Measurements from ENCODE around the gene ARHGAP25.

Gene ARHGAP25

GRCh38 chr2:68717305-68717661 is 17.3 kb upstream of the ARHGAP25 start:
- no peak for FAIRE-seq
- no peak for DNase-seq (ENCODE audit: insufficient read length, low spot score)

GRCh38 chr2:68719912-68720311 is 14.7 kb upstream of the ARHGAP25 start:
- FAIRE-seq (peak; percentile 63), DNase-seq (ENCODE audit: insufficient read length, low spot score) (no peak)

- DNase-seq (ENCODE audit: insufficient read length, low spot score) (no peak), FAIRE-seq (no peak)
Observed at GRCh38 chr2:68720665-68721064, 13.9 kb upstream of the ARHGAP25 start.

GRCh38 chr2:68721482-68722101 is 13.0 kb upstream of the ARHGAP25 start:
- no peak for DNase-seq (ENCODE audit: insufficient read length, low spot score)
- FAIRE-seq, result peak; percentile 90

- FAIRE-seq (no peak), DNase-seq (ENCODE audit: insufficient read length, low spot score) (no peak)
Observed at GRCh38 chr2:68722712-68723111, 11.9 kb upstream of the ARHGAP25 start.

- FAIRE-seq, result no peak
- DNase-seq (ENCODE audit: insufficient read length, low spot score), result no peak
Observed at GRCh38 chr2:68723181-68723580, 11.4 kb upstream of the ARHGAP25 start.

GRCh38 chr2:68726100-68726499 is 8.5 kb upstream of the ARHGAP25 start:
- DNase-seq (ENCODE audit: insufficient read length, low spot score) (no peak), FAIRE-seq (no peak)

- FAIRE-seq, result peak; percentile 96
- DNase-seq (ENCODE audit: insufficient read length, low spot score), result peak; percentile 37
Observed at GRCh38 chr2:68726608-68727367, 7.8 kb upstream of the ARHGAP25 start.

- peak; percentile 76 for FAIRE-seq
- DNase-seq (ENCODE audit: insufficient read length, low spot score), result no peak
Observed at GRCh38 chr2:68727683-68728375, 6.8 kb upstream of the ARHGAP25 start.

GRCh38 chr2:68730828-68731227 is 3.8 kb upstream of the ARHGAP25 start:
- FAIRE-seq, result no peak
- no peak for DNase-seq (ENCODE audit: insufficient read length, low spot score)

- FAIRE-seq (no peak), DNase-seq (ENCODE audit: insufficient read length, low spot score) (no peak)
Observed at GRCh38 chr2:68732036-68732932, 2.3 kb upstream of the ARHGAP25 start.

- FAIRE-seq, result no peak
Observed at GRCh38 chr2:68733365-68733764, 1.2 kb upstream of the ARHGAP25 start.

GRCh38 chr2:68734176-68734575 is 435 bp upstream of the ARHGAP25 start:
- DNase-seq (ENCODE audit: insufficient read length, low spot score) (no peak), FAIRE-seq (no peak)

More at GRCh38 chr2:68733365-68733764, 1.2 kb upstream of the ARHGAP25 start:
- DNase-seq (ENCODE audit: insufficient read length, low spot score), result no peak

GRCh38 chr2:68736086-68736485 is 1.5 kb downstream of the ARHGAP25 start:
- no peak for DNase-seq (ENCODE audit: insufficient read length, low spot score)
- FAIRE-seq, result no peak

- FAIRE-seq, result peak; percentile 78
Observed at GRCh38 chr2:68737711-68738110, 3.1 kb downstream of the ARHGAP25 start.

GRCh38 chr2:68738906-68739594 is 4.4 kb downstream of the ARHGAP25 start:
- FAIRE-seq, result no peak

More at GRCh38 chr2:68737711-68738110, 3.1 kb downstream of the ARHGAP25 start:
- no peak for DNase-seq (ENCODE audit: insufficient read length, low spot score)

GRCh38 chr2:68739595-68740399 is 5.2 kb downstream of the ARHGAP25 start:
- DNase-seq (ENCODE audit: insufficient read length, low spot score), result no peak
- FAIRE-seq, result peak; percentile 90

More at GRCh38 chr2:68738906-68739594, 4.4 kb downstream of the ARHGAP25 start:
- no peak for DNase-seq (ENCODE audit: insufficient read length, low spot score)

- FAIRE-seq (no peak), DNase-seq (ENCODE audit: insufficient read length, low spot score) (no peak)
Observed at GRCh38 chr2:68740400-68740914, 5.8 kb downstream of the ARHGAP25 start.

GRCh38 chr2:68741238-68741637 is 6.6 kb downstream of the ARHGAP25 start:
- FAIRE-seq (no peak), DNase-seq (ENCODE audit: insufficient read length, low spot score) (no peak)
